Neutrophil (primary cell): ENCODE results near the gene SDK2.

Experiments used
- H3K27ac ChIP-seq: fragments of 200-600 bp; sonication (generic); 2 replicates; pipeline ENCODE4 v1.5.1; 2016; ENCODE audit warnings: mild to moderate bottlenecking, moderate library complexity
- H3K27me3 ChIP-seq: fragments of 200-600 bp; sonication (generic); 2 replicates; pipeline ENCODE4 v1.6.0; 2016; ENCODE audit warnings: mild to moderate bottlenecking
- H3K36me3 ChIP-seq: fragments of 200-600 bp; sonication (generic); 2 replicates; pipeline ENCODE4 v1.5.1; 2017
- H3K4me1 ChIP-seq, 2 experiments: fragments of 200-600 bp in 1 of 2; sonication (generic) in 1 of 2; 1 replicate in 1 of 2; 2 replicates in 1 of 2; pipeline versions ENCODE4 v1.5.1 to v1.6.1; 2013 to 2016; ENCODE audit warnings: low read depth in 1 of 2, low read length in 1 of 2, mild to moderate bottlenecking in 1 of 2, moderate library complexity in 1 of 2; ENCODE audit not compliant: control insufficient read depth in 1 of 2, insufficient read depth in 1 of 2
- H3K4me3 ChIP-seq, 2 experiments: fragments of 200-600 bp in 1 of 2; sonication (generic) in 1 of 2; 1 replicate in 1 of 2; 2 replicates in 1 of 2; pipeline ENCODE4 v1.5.1; 2013 to 2016; ENCODE audit warnings: low read depth in 1 of 2, low read length in 1 of 2, mild to moderate bottlenecking in 1 of 2, moderate library complexity in 1 of 2
- H3K9me3 ChIP-seq: fragments of 200-600 bp; sonication (generic); 2 replicates; pipeline ENCODE4 v1.5.1; 2016
- TF ChIP-seq, protein P1 (sequence below): fragments of 200-600 bp; sonication (generic); IDR thresholded peaks from 2 replicates; pipeline ENCODE4 v1.5.1; 2016; ENCODE audit warnings: antibody characterized with exemption

Gene SDK2

DNA sequence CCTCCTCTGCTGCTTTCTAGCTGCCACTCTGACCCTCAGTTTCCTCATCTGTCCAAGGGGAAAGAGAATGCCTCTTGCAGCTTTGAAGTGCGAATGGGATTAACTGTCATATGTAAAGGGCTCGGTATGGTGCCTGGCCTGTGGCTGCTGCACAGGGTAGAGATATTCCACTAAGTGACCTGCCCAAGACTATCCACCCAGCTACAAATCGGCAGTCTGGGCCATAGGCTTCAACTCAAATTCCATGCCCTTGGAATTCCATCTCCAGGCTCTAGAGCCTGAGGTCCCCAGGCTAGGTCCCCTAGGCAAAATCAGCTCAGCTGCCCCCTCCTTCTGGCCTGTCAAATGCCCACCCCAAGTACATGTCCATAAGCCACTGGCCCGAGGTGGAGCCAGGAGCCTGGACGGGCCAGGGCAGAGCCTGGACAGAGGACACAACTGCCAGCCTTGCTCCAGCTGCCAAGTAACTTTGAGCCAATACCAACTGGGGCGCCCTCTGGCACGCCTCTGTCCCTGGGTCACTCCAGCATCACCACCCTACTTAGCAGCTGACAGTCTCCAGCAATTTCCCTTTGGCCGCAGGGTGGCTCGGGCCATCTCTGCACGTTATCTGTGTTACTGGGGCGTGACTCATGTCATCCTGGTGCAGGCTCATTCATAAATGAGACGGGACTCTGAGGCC lies 57.2 kb downstream of the SDK2 start:
- Histone ChIP-seq H3K9me3 (no peaks in the 10 kb centered on the region), H3K4me3 (no peak overlapping the region), H3K27ac (no peak overlapping the region), H3K4me1 (no peaks in the 10 kb centered on the region), H3K27me3 (peaks cover 20% of the 10 kb centered on the region), H3K36me3 (no peaks in the 10 kb centered on the region)
- TF ChIP-seq, protein P1, sequence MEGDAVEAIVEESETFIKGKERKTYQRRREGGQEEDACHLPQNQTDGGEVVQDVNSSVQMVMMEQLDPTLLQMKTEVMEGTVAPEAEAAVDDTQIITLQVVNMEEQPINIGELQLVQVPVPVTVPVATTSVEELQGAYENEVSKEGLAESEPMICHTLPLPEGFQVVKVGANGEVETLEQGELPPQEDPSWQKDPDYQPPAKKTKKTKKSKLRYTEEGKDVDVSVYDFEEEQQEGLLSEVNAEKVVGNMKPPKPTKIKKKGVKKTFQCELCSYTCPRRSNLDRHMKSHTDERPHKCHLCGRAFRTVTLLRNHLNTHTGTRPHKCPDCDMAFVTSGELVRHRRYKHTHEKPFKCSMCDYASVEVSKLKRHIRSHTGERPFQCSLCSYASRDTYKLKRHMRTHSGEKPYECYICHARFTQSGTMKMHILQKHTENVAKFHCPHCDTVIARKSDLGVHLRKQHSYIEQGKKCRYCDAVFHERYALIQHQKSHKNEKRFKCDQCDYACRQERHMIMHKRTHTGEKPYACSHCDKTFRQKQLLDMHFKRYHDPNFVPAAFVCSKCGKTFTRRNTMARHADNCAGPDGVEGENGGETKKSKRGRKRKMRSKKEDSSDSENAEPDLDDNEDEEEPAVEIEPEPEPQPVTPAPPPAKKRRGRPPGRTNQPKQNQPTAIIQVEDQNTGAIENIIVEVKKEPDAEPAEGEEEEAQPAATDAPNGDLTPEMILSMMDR: no peak

- Histone ChIP-seq H3K27me3 (peaks cover 13% of the 10 kb centered on the region), H3K4me1 (no peaks in the 10 kb centered on the region), H3K36me3 (no peaks in the 10 kb centered on the region), H3K9me3 (no peaks in the 10 kb centered on the region), H3K4me3 (no peak overlapping the region), H3K27ac (no peak overlapping the region)
- TF ChIP-seq, protein P1: no peak
These were observed 57.9 kb downstream of the SDK2 start for GRCh38 chr17:73586275-73586832.

DNA sequence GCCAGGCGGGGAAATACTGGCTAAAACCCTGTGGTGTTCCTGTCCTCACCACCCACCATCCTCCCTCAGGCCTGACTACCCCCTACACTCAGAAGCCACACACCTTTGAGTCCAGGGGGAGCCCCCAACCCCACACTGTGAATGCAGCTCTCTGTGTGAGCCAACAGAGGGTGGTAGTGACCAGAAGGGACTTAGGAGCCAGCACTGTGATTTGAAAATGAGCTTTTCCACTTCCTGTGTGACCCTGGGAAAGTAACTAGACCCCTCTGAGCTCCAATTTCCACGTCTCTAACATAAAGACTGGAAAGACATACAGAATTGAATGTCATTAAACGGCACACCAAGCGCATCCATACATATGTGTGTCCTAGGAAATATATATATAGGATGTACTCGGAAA lies 58.7 kb downstream of the SDK2 start:
- Histone ChIP-seq H3K36me3 (no peaks in the 10 kb centered on the region), H3K9me3 (no peaks in the 10 kb centered on the region), H3K4me1 (no peaks in the 10 kb centered on the region), H3K27me3 (peaks cover 6% of the 10 kb centered on the region), H3K4me3 (no peak overlapping the region), H3K27ac (no peak overlapping the region)
- TF ChIP-seq, protein P1: no peak

- Histone ChIP-seq H3K27ac (no peak overlapping the region), H3K27me3 (no peaks in the 10 kb centered on the region), H3K4me1 (no peaks in the 10 kb centered on the region), H3K9me3 (no peaks in the 10 kb centered on the region), H3K4me3 (no peak overlapping the region), H3K36me3 (no peaks in the 10 kb centered on the region)
- TF ChIP-seq, protein P1: no peak
These were observed 59.3 kb downstream of the SDK2 start for GRCh38 chr17:73584987-73585386.

- TF ChIP-seq, protein P1: no peak
- Histone ChIP-seq H3K27ac (no peak overlapping the region), H3K36me3 (no peaks in the 10 kb centered on the region), H3K27me3 (no peaks in the 10 kb centered on the region), H3K4me1 (no peaks in the 10 kb centered on the region), H3K4me3 (no peak overlapping the region), H3K9me3 (no peaks in the 10 kb centered on the region)
These were observed 60.2 kb downstream of the SDK2 start for GRCh38 chr17:73584049-73584448.
